ENCODE measurements around the gene MRLN. TPM values are rescaled to one million over a fixed set of nuclear protein-coding genes. Genes with fewer than 3 reads are reported as not detected.
"Not testable (repeated sequence)": the region's sequence is repeated elsewhere in the genome, so short reads cannot be mapped to it uniquely, and the experiment has no call there.

MRLN gene
- total RNA-seq = not detected
- long read RNA-seq = 0 reads

GRCh38 chr10:59753267-59753666 lies at the start of gene MRLN:
Gene MRLN (minus strand): TSS chr10:59753455.
- ATAC-seq (no peak), DNase-seq (ENCODE audit: missing footprints) (no peak)
- intact Hi-C loops (cut with DNase I) = no loop called here

GRCh38 chr10:59801171-59801570 lies 47.9 kb upstream of the MRLN start:
- ATAC-seq = no peak
- intact Hi-C loops (cut with DNase I) = no loop called here
- DNase-seq (ENCODE audit: missing footprints) = no peak

- DNase-seq (ENCODE audit: missing footprints) (no peak), ATAC-seq (no peak)
- intact Hi-C loops (cut with DNase I) = no loop called here
These were observed 46.2 kb upstream of the MRLN start for GRCh38 chr10:59799421-59799820.

- no peak for ATAC-seq
- no peak for DNase-seq (ENCODE audit: missing footprints)
- intact Hi-C loops (cut with DNase I) = no loop called here
These were observed 40.7 kb upstream of the MRLN start for GRCh38 chr10:59793919-59794318.

- ATAC-seq (no peak), DNase-seq (ENCODE audit: missing footprints) (no peak)
- intact Hi-C loops (cut with DNase I) = no loop called here
These were observed 39.6 kb upstream of the MRLN start for GRCh38 chr10:59792812-59793211.

- no peak for DNase-seq (ENCODE audit: missing footprints)
- no peak for ATAC-seq
- intact Hi-C loops (cut with DNase I) = no loop called here
These were observed 38.3 kb upstream of the MRLN start for GRCh38 chr10:59791601-59792000.

- intact Hi-C loops (cut with DNase I); DNase-seq (ENCODE audit: missing footprints); ATAC-seq: not testable (repeated sequence)
These were observed 36.8 kb upstream of the MRLN start for GRCh38 chr10:59790080-59790479.

GRCh38 chr10:59788914-59789313 lies 35.7 kb upstream of the MRLN start:
- DNase-seq (ENCODE audit: missing footprints); intact Hi-C loops (cut with DNase I): not testable (repeated sequence)
- peak; percentile 89 for ATAC-seq

- ATAC-seq; intact Hi-C loops (cut with DNase I); DNase-seq (ENCODE audit: missing footprints): not testable (repeated sequence)
These were observed 33.8 kb upstream of the MRLN start for GRCh38 chr10:59787032-59787431.

GRCh38 chr10:59785476-59785875 lies 32.2 kb upstream of the MRLN start:
- ATAC-seq; DNase-seq (ENCODE audit: missing footprints); intact Hi-C loops (cut with DNase I): not testable (repeated sequence)

GRCh38 chr10:59781511-59781910 lies 28.3 kb upstream of the MRLN start:
- no peak for DNase-seq (ENCODE audit: missing footprints)
- intact Hi-C loops (cut with DNase I) = no loop called here
- no peak for ATAC-seq

- ATAC-seq = peak; percentile 46
- intact Hi-C loops (cut with DNase I) = no loop called here
These were observed 26.7 kb upstream of the MRLN start for GRCh38 chr10:59779756-59780533.

GRCh38 chr10:59774451-59774850 lies 21.2 kb upstream of the MRLN start:
- intact Hi-C loops (cut with DNase I) = no loop called here
- no peak for ATAC-seq
- no peak for DNase-seq (ENCODE audit: missing footprints)

More at GRCh38 chr10:59779756-59780533, 26.7 kb upstream of the MRLN start:
- no peak for DNase-seq (ENCODE audit: missing footprints)

GRCh38 chr10:59773088-59773487 lies 19.8 kb upstream of the MRLN start:
- intact Hi-C loops (cut with DNase I) = no loop called here
- ATAC-seq (no peak), DNase-seq (ENCODE audit: missing footprints) (no peak)

- no peak for ATAC-seq
- intact Hi-C loops (cut with DNase I) = no loop called here
- DNase-seq (ENCODE audit: missing footprints) = no peak
These were observed 18.0 kb upstream of the MRLN start for GRCh38 chr10:59771162-59771807.

GRCh38 chr10:59770689-59771088 lies 17.4 kb upstream of the MRLN start:
- DNase-seq (ENCODE audit: missing footprints) (no peak), ATAC-seq (no peak)
- intact Hi-C loops (cut with DNase I) = no loop called here

- DNase-seq (ENCODE audit: missing footprints) (no peak), ATAC-seq (no peak)
- intact Hi-C loops (cut with DNase I) = no loop called here
These were observed 9.2 kb upstream of the MRLN start for GRCh38 chr10:59762505-59762904.

GRCh38 chr10:59757966-59758365 lies 4.7 kb upstream of the MRLN start:
- no peak for ATAC-seq
- intact Hi-C loops (cut with DNase I) = no loop called here

GRCh38 chr10:59754951-59755350 lies 1.7 kb upstream of the MRLN start:
- ATAC-seq = no peak
- intact Hi-C loops (cut with DNase I) = no loop called here
- DNase-seq (ENCODE audit: missing footprints) = no peak

More at GRCh38 chr10:59757966-59758365, 4.7 kb upstream of the MRLN start:
- no peak for DNase-seq (ENCODE audit: missing footprints)

GRCh38 chr10:59752278-59752940 lies 846 bp downstream of the MRLN start:
- intact Hi-C loops (cut with DNase I) = no loop called here
- ATAC-seq = no peak
- no peak for DNase-seq (ENCODE audit: missing footprints)

All from Right ventricle myocardium inferior (tissue), 1 donor.